Naive thymus-derived CD4-positive, alpha-beta T cell (primary cell): ENCODE data around the gene ZFP90. TPM values are rescaled to one million over a fixed set of nuclear protein-coding genes. Genes with fewer than 3 reads are reported as not detected.

Source experiments
- ATAC-seq: fragments of 150-1000 bp; cut with Tn5 transposase; 2 replicates; pipeline ENCODE4 v1.10.0; 2021; ENCODE audit warnings: mild to moderate bottlenecking, moderate library complexity
- CTCF ChIA-PET: fragments of 350-600 bp; sonication (Branson Sonifier 250); formaldehyde crosslinking; loops from one replicate; lab custom pipeline; 2021; ENCODE audit warnings: antibody characterized with exemption; lab: Charles Lee
- POLR2A ChIA-PET: fragments of 350-600 bp; sonication (Branson Sonifier 250); formaldehyde crosslinking; loops from one replicate; lab custom pipeline; 2021; ENCODE audit warnings: antibody characterized with exemption, inconsistent platforms; lab: Charles Lee
- DNase-seq, 9 donors: peaks; one replicate each; pipeline versions ENCODE4 v3.0.0 to v3.0.0-alpha.2; 2020 to 2022; ENCODE audit warnings: mixed read lengths in 1 of 9
- H3K27ac ChIP-seq: one replicate; pipeline ENCODE4 v1.7.0; 2013; ENCODE audit warnings: mild to moderate bottlenecking, low read depth, low read length, moderate library complexity
- H3K27me3 ChIP-seq, 2 donors: one replicate each; pipeline ENCODE4 v1.7.0; 2013; ENCODE audit warnings: low read length in 2 of 2, mild to moderate bottlenecking in 2 of 2, moderate library complexity in 2 of 2; ENCODE audit not compliant: control insufficient read depth in 2 of 2, insufficient read depth in 2 of 2
- H3K36me3 ChIP-seq, 3 experiments: 1 replicate in 2 of 3; 2 replicates in 1 of 3; pipeline ENCODE4 v1.7.0; 2013; ENCODE audit warnings: low read length in 3 of 3, mild to moderate bottlenecking in 3 of 3, moderate library complexity in 1 of 3; ENCODE audit not compliant: insufficient read depth in 3 of 3, control insufficient read depth in 2 of 3
- H3K4me1 ChIP-seq, 2 donors: one replicate each; pipeline ENCODE4 v1.7.0; 2013; ENCODE audit warnings: low read length in 2 of 2, mild to moderate bottlenecking in 2 of 2, moderate library complexity in 1 of 2; ENCODE audit not compliant: control insufficient read depth in 2 of 2, insufficient read depth in 2 of 2
- H3K4me3 ChIP-seq: 2 replicates; pipeline ENCODE4 v1.7.0; 2013; ENCODE audit warnings: mild to moderate bottlenecking, low read length
- H3K9me3 ChIP-seq, 3 experiments: 1 replicate in 2 of 3; 2 replicates in 1 of 3; pipeline ENCODE4 v1.7.0; 2013; ENCODE audit warnings: low read length in 3 of 3; ENCODE audit not compliant: control insufficient read depth in 2 of 3
- H3K27ac Mint-ChIP-seq, 9 donors: one replicate each; pipeline ENCODE4 v1.8.0; 2020 to 2022; ENCODE audit warnings: mixed read lengths in 9 of 9, mild to moderate bottlenecking in 8 of 9, moderate library complexity in 5 of 9, inconsistent platforms in 2 of 9
- H3K27me3 Mint-ChIP-seq, 5 donors: one replicate each; pipeline ENCODE4 v1.8.0; 2021 to 2022; ENCODE audit warnings: mixed read lengths in 5 of 5, mild to moderate bottlenecking in 1 of 5
- H3K36me3 Mint-ChIP-seq, 5 donors: one replicate each; pipeline ENCODE4 v1.8.0; 2020 to 2022; ENCODE audit warnings: mixed read lengths in 5 of 5, mild to moderate bottlenecking in 3 of 5, inconsistent platforms in 1 of 5
- H3K4me1 Mint-ChIP-seq, 7 donors: one replicate each; pipeline ENCODE4 v1.8.0; 2020 to 2022; ENCODE audit warnings: mixed read lengths in 7 of 7, mild to moderate bottlenecking in 3 of 7, inconsistent platforms in 1 of 7
- H3K4me3 Mint-ChIP-seq, 10 donors: one replicate each; pipeline ENCODE4 v1.8.0; 2020 to 2022; ENCODE audit warnings: mild to moderate bottlenecking in 10 of 10, mixed read lengths in 10 of 10, moderate library complexity in 6 of 10, inconsistent platforms in 2 of 10
- H3K9me3 Mint-ChIP-seq, 11 donors: one replicate each; pipeline ENCODE4 v1.8.0; 2020 to 2022; ENCODE audit warnings: mixed read lengths in 11 of 11, mild to moderate bottlenecking in 4 of 11, inconsistent platforms in 1 of 11, moderate library complexity in 1 of 11
- intact Hi-C, 2 donors: fragments of 100-400 bp; cut with micrococcal nuclease; formaldehyde crosslinking; loops; one replicate each; pipeline ENCODE4 v1.15.1; 2023
- polyA plus RNA-seq, 2 donors: library from polyadenylated mRNA; unstranded; fragments of 300-500 nt; fragmentation: Illumina TruSeq; gene quantifications; one replicate each; pipeline ENCODE4 v1.2.3, GENCODE V29; 2021
- total RNA-seq, 6 experiments: library from RNA in 5 of 6; stranded (reverse) in 5 of 6; gene quantifications; 1 replicate in 5 of 6; 2 replicates in 1 of 6; pipeline ENCODE4 v1.2.3 and lab custom pipeline; 2021 to 2026

Gene ZFP90
- total and polyA plus RNA-seq, 7 experiments from 2014 or later: 18.2 to 49.4 (median 33.1) TPM

GRCh38 chr16:68605746-68606145, 66.7 kb downstream of the ZFP90 start:
- CTCF ChIA-PET: no interaction called here
- Mint-ChIP-seq H3K27me3 (no peaks in the 10 kb centered on the region), H3K27ac (no peak overlapping the region), H3K4me3 (no peak overlapping the region), H3K9me3 (peaks cover 0 to 14% (median 2%) of the 10 kb centered on the region in 11 donors), H3K4me1 (no peaks in the 10 kb centered on the region), H3K36me3 (peaks cover 0 to 7% (median 4%) of the 10 kb centered on the region in 5 donors)
- no peak overlapping the region for H3K4me3 ChIP-seq
- ATAC-seq: no peak
- H3K9me3 ChIP-seq: no peaks in the 10 kb centered on the region
- POLR2A ChIA-PET: no interaction called here
- no peaks in the 10 kb centered on the region for H3K36me3 ChIP-seq
- H3K4me1 ChIP-seq: no peaks in the 10 kb centered on the region
- no peaks in the 10 kb centered on the region for H3K27me3 ChIP-seq
- DNase-seq: no peak
- intact Hi-C loops: no loop called here
- H3K27ac ChIP-seq: no peak overlapping the region

- Histone ChIP-seq H3K27me3 (no peaks in the 10 kb centered on the region), H3K36me3 (no peaks in the 10 kb centered on the region), H3K4me3 (no peak overlapping the region), H3K27ac (no peak overlapping the region), H3K4me1 (no peaks in the 10 kb centered on the region), H3K9me3 (no peaks in the 10 kb centered on the region)
- Mint-ChIP-seq H3K4me3 (no peak overlapping the region), H3K4me1 (no peaks in the 10 kb centered on the region), H3K36me3 (peaks cover 0 to 9% (median 4%) of the 10 kb centered on the region in 5 donors), H3K27me3 (no peaks in the 10 kb centered on the region), H3K27ac (no peak overlapping the region), H3K9me3 (peaks cover 0 to 16% (median 3%) of the 10 kb centered on the region in 11 donors)
- no peak for ATAC-seq
- CTCF ChIA-PET: no interaction called here
- POLR2A ChIA-PET: no interaction called here
- DNase-seq: no peak
- intact Hi-C loops: no loop called here
These were observed 68.4 kb downstream of the ZFP90 start for GRCh38 chr16:68607443-68607842.

DNA sequence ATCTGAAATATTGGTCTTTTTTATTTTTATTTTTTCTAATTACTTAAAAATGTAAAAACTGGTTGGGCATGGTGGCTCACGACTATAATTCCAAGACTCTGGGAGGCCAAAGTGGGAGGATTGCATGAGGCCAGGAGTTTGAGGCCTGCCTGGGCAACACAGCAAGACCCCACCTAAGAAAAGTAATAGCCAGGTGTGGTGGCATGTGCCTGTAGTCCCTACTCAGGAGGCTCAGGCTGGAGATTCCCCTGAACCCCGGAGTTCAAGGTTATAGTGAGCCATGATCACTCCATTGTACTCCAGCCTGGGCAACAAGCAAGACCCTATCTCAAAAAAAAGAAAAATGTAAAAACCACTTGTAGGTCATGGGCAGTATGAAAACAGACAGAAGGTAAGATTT, 69.2 kb downstream of the ZFP90 start:
- H3K4me3 Mint-ChIP-seq: no peak overlapping the region
- H3K36me3 ChIP-seq: no peaks in the 10 kb centered on the region
- no peaks in the 10 kb centered on the region for H3K4me1 Mint-ChIP-seq
- H3K27ac ChIP-seq: no peak overlapping the region
- no peaks in the 10 kb centered on the region for H3K4me1 ChIP-seq
- H3K27ac Mint-ChIP-seq: no peak overlapping the region
- peaks cover 0 to 11% (median 6%) of the 10 kb centered on the region in 5 donors for H3K36me3 Mint-ChIP-seq
- intact Hi-C loops: no loop called here
- no peak for ATAC-seq
- no peaks in the 10 kb centered on the region for H3K9me3 ChIP-seq
- CTCF ChIA-PET: no interaction called here
- no peak overlapping the region for H3K4me3 ChIP-seq
- H3K27me3 ChIP-seq: no peaks in the 10 kb centered on the region
- H3K9me3 Mint-ChIP-seq: peaks cover 0 to 24% (median 5%) of the 10 kb centered on the region in 11 donors
- no peak for DNase-seq
- POLR2A ChIA-PET: no interaction called here
- H3K27me3 Mint-ChIP-seq: no peaks in the 10 kb centered on the region

DNA sequence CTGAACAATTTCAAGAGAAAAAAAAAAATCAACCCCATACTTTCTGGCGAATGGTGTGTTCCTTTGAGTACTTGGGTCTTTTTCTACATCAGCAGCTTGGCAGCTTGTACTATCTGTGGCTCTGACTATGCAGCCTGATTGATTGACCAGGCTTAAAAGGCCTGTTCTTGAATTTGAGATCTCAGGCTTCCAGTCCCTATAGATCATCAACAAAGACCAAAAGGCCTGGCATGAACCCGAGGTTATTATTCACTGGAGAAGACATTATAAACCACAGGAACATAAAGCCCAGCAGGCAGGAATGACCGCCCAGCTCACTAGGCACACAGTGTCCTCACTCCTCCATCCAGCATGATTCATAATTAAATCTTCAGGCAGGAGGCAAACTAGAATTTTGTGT, 73.9 kb downstream of the ZFP90 start:
- Histone ChIP-seq H3K9me3 (peaks cover 0 to 9% (median 4%) of the 10 kb centered on the region in 3 experiments), H3K27ac (no peak overlapping the region), H3K27me3 (no peaks in the 10 kb centered on the region), H3K4me1 (no peaks in the 10 kb centered on the region), H3K4me3 (no peak overlapping the region), H3K36me3 (no peaks in the 10 kb centered on the region)
- Mint-ChIP-seq H3K36me3 (peaks cover 0 to 17% (median 11%) of the 10 kb centered on the region in 5 donors), H3K27ac (no peak overlapping the region), H3K4me1 (no peaks in the 10 kb centered on the region), H3K4me3 (no peak overlapping the region), H3K27me3 (no peaks in the 10 kb centered on the region), H3K9me3 (peaks cover 0 to 40% (median 9%) of the 10 kb centered on the region in 11 donors)
- intact Hi-C loops: no loop called here
- CTCF ChIA-PET: no interaction called here
- no peak for ATAC-seq
- POLR2A ChIA-PET: no interaction called here
- DNase-seq: no peak

GRCh38 chr16:68617734-68618133, 78.6 kb downstream of the ZFP90 start:
- peaks cover 0 to 3% (median 0%) of the 10 kb centered on the region in 5 donors for H3K27me3 Mint-ChIP-seq
- peaks cover 0 to 10% (median 7%) of the 10 kb centered on the region in 5 donors for H3K36me3 Mint-ChIP-seq
- H3K9me3 ChIP-seq: peaks cover 0 to 9% (median 4%) of the 10 kb centered on the region in 3 experiments
- no peak overlapping the region for H3K27ac Mint-ChIP-seq
- no peak overlapping the region for H3K27ac ChIP-seq
- no peaks in the 10 kb centered on the region for H3K4me1 ChIP-seq
- H3K4me3 Mint-ChIP-seq: no peak overlapping the region
- DNase-seq (no peak), ATAC-seq (no peak)
- intact Hi-C loops: no loop called here
- no peaks in the 10 kb centered on the region for H3K4me1 Mint-ChIP-seq
- H3K36me3 ChIP-seq: no peaks in the 10 kb centered on the region
- ChIA-PET CTCF (no interaction called here), POLR2A (no interaction called here)
- no peaks in the 10 kb centered on the region for H3K27me3 ChIP-seq
- peaks cover 0 to 26% (median 8%) of the 10 kb centered on the region in 11 donors for H3K9me3 Mint-ChIP-seq
- no peak overlapping the region for H3K4me3 ChIP-seq

Other genes starting within 250 kb of the ZFP90 start
- 10 to 100 TPM; 31.4 to 50.3 (median 34.8) TPM for gene SLC7A6OS, start 228.3 kb upstream of the ZFP90 start, total RNA-seq
- gene SLC7A6OS, start 228.3 kb upstream of the ZFP90 start, polyA plus RNA-seq: 10 to 100 TPM; 22.1 to 35.6 TPM
- gene PRMT7, start 228.3 kb upstream of the ZFP90 start, total RNA-seq: 10 to 100 TPM; 60.8 to 95.1 (median 89.4) TPM
- gene PRMT7, start 228.3 kb upstream of the ZFP90 start, polyA plus RNA-seq: 10 to 100 TPM; 42.5 to 47.6 TPM
- gene SMPD3, start 90.8 kb upstream of the ZFP90 start, total RNA-seq: 1 to 10 TPM in 3 of 5 experiments, under 1 TPM in 2; 0.57 to 6.1 (median 1.8) TPM
- gene SMPD3, start 90.8 kb upstream of the ZFP90 start, polyA plus RNA-seq: 1 to 10 TPM in 1 of 2 donors, under 1 TPM in 1; 0.32 to 1.8 TPM
- gene CDH3, start 106.0 kb downstream of the ZFP90 start, total RNA-seq: under 1 TPM in 4 of 5 experiments, not detected in 1; 0.24 to 0.78 (median 0.43) TPM
- under 1 TPM in 1 of 2 donors, not detected in 1; 0.68 TPM for gene CDH3, start 106.0 kb downstream of the ZFP90 start, polyA plus RNA-seq
- 1 to 10 TPM in 2 of 5 experiments, under 1 TPM in 1, not detected in 2; 0.34 to 1.3 (median 1.2) TPM for gene CDH1, start 198.0 kb downstream of the ZFP90 start, total RNA-seq
- not detected for gene CDH1, start 198.0 kb downstream of the ZFP90 start, polyA plus RNA-seq